COR-L47 (cell line): Measurements from ENCODE around the gene HIP1R.
"Not testable (repeated sequence)": the region's sequence is repeated elsewhere in the genome, so short reads cannot be mapped to it uniquely, and the experiment has no call there.

Experiments used
- DNase-seq: peaks from one replicate; lab custom pipeline; 2025; lab: John Stamatoyannopoulos, UW

HIP1R gene

DNA sequence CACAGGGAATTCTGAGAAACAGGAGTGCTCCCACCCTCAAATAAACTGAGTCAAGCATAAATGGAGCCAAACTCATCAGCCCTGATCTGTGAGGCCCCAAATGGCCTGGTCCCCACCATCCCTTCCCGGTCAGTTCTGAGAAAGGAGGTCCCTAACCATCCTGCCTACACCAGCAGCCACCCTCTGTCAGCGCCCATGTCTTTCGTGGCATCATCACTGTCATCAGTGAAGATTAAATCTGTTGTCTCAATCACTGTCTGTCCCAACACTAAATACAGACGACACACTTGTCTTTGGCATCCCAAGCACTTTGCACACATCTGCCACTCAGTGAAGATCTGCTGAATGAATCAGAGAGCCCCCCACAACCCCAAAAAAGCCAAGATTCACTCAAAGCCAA, 38.3 kb downstream of the HIP1R start:
- DNase-seq = no peak

DNA sequence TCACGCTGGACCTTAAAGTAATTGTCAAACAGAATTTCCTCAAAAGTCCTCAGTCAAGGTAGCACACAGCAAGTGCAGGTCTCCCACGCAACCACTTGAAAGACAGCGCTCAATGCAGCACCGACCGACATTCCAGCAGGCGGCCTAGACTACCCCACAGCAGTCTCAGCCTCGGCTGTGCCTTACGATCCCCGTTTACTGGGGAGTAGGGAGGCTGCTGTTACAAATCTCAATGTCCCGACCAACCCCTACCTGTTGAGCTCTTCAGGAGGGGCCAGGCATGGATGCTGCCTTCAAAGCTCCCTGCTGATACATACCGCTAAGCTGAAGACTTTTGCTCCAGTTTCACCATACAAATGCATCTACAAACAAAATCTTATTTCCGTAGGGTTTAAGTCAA, 38.8 kb downstream of the HIP1R start:
- no peak for DNase-seq

- no peak for DNase-seq
Observed at GRCh38 chr12:122875590-122876220, 40.4 kb downstream of the HIP1R start.

GRCh38 chr12:122876281-122876680, 41.0 kb downstream of the HIP1R start:
- not testable (repeated sequence) for DNase-seq

DNA sequence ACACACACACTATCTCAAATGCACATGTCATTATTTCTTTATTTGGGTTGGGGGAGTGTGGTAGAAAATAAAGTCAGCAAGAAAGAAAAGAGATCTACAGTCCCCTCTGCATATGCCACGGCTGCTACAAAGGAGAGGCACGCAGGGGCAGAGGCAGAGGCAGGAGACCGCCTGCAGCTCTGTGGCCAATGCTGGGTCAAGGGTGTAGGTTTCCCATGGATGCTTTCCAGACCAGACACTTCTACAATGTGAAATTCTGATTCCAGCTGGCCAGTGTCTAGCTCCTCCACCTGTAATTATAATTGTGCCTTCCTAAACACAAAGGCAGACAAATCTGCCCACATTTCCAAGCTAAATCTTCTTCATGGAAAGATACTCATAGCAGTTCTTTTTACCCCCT, 41.5 kb downstream of the HIP1R start:
- DNase-seq = no peak

GRCh38 chr12:122878780-122879612, 43.7 kb downstream of the HIP1R start:
- no peak for DNase-seq

- no peak for DNase-seq
Observed at GRCh38 chr12:122880155-122880667, 45.0 kb downstream of the HIP1R start.

DNA sequence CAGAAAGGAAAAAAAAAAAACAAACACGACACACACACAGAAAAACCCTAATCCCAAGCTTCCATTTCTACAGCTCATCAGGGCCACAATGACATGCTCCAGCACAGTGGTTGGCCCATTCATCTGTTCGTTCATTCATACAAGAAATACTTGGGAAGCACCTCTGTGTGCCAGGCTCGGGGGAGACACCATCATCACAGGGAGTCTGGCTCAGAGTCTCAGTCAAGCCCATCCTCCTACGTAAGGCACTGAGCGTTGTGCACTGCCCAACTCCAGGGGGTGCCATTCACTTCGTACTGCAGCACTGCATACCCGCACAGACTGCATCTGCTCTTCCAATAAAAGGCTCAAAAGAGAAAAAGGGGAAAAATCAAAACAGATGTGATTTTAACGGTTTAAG, 45.4 kb downstream of the HIP1R start:
- no peak for DNase-seq

GRCh38 chr12:122882908-122883558, 47.8 kb downstream of the HIP1R start:
- no peak for DNase-seq

GRCh38 chr12:122884091-122884826, 49.0 kb downstream of the HIP1R start:
- DNase-seq = no peak

DNA sequence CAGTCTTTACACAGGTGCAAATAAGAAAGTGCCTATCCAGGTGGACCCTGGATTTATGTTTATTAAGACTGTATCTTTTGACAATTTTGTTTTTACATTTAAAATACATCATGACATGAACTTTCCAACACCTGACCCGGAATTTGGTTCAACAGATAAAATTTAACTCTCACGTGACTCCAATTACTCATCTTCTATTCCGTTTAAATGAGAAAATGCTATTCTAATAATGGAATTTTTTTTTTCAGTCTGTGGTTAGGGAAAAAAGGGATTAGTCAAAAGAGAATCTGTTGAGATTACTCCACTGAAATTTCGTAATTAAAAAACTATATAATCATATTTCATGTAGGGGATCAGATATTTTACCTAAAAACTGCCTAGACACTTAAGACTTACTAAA, 49.6 kb downstream of the HIP1R start:
- no peak for DNase-seq

GRCh38 chr12:122886161-122886560, 50.9 kb downstream of the HIP1R start:
- no peak for DNase-seq

- no peak for DNase-seq
Observed at GRCh38 chr12:122886851-122887818, 51.9 kb downstream of the HIP1R start.

DNA sequence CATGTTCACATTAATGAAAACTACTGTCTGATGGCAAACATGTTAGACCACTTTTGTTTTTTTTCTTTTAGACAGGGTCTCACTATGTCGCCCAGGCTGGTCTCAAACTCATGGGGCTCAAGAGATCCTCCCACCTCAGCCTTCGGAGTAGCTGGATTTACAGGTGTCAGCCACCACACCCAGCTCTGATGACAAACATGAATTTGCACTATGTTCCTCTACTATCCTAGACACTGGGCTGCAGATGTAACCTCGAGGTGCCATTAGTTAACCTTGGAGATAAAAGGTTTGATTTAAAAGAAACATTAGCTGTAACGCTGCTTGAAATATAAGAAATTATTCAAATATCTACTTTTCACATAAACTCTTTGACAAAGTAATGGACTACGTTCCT, 52.6 kb downstream of the HIP1R start:
- no peak for DNase-seq

DNA sequence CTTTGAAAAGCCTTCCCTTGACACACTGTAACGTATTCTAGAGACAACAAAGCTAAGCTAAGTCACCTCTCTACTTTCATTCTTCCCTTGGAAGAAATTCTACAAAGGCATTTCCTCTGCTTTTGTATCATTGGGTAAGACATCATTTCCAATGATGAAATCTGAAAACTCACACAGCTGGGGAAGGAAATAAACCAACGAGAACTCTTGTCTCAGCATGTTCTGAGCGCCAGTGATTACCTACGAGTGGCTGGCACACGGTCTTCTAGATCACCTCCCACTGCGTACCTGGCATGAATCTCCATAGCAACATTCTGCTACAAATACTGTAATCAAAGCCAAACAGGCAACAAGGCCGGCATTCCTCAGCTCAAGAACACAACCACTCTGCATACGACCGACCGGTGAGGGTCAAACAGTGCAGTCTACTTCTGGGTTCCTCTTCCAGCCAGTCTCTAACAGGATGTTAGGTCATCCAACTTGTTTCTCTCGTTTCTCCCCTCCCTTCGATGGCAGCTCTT, 53.0 kb downstream of the HIP1R start:
- peak; percentile 71 for DNase-seq

DNA sequence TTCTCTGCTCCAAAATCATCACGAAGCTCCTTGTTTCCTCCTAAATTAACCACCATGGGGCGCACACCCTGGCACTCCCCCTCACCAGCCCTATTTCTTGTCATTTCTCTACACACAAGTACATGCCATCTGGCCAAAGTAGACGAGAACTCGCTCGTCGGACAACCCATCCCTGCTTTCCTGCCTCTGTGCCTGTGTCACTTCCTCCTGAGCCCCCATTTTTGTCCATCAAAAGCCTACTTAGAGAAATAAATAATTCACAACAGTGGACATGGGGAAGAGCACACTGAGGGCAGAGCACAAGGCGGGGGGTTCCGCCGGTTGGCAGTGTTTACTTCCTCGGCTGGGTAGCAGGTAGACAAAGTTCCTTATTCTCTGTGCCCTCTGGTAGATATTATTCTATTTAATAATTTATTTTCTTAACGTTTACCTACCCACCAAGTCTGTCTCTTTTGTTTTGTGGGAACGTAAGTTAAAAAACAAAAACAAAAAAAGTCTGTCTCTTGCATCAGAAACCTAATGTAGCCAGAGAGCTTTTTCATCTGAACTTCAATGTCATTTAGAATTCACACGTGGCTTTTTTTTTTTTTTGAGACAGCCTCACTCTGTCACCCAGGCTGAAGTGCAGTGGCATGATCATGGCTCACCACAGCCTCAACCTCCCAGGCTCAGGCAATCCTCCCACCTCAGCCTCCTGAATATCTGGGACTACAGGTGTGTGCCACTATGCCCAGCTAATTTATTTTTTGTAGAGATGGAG, 54.7 kb downstream of the HIP1R start:
- DNase-seq = no peak

DNA sequence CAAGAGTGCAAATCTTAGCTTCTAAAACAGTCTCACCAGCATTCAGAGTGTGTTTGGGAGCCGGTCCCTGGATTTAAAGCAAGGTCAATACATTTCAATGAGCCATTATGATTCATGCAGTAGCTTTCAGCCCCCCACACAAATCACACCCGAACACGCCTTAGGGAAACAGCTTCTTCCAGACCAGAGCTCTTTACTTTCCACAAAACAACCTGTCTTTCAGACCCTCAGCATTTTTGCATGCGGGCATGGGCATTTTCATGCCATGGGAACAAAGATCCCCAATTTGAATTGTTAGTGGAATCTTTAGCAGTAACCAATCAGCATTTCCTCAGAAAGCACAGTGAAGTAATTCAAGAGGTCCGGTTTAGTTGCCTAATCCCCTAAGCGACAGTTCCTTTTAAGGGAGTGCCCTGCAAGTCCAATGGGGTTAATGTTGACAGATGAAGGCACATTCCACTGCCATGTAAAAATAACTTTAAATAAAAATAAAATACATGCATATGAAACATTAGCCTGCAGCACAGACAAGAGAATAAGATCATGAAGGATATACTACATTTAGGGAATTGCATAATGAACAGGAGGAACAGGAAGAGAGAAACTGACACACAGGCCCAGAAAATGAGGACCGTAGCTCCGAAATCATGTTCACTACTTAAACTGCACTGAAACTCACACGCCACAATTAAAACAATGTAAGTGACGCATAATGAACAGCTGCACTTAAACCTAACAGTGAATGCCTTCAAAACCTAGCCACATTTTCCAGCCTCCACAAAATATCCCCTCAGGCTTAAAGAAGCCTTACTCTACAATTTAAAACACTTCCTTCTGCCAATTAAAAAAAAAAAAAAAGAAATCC, 56.6 kb downstream of the HIP1R start:
- no peak for DNase-seq

- not testable (repeated sequence) for DNase-seq
Observed at GRCh38 chr12:122892724-122893123, 57.5 kb downstream of the HIP1R start.
